Measurements from ENCODE around the gene EPHA10.

The EPHA10 gene

DNA sequence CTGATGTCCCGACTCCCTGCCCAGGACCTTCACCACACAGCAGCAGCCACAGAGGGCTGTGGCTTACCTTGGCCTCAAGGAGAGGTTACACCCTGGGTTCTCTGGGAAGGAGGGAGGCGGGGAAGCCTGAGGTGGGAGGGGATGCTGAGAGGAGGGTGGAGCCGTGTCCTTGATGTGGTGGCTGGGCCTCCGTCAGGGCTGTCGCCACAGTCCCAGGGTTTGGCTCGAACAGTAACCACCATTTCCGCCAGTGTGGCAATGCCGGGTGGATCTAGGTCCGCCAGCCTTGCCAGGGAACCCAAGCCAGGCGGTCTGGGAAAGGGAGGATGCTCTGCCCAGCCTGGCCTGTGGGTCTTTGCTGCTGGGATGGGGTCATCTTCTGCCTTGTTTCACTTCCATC, 91.0 kb downstream of the EPHA10 start:
- TF ChIP-seq, protein P1, sequence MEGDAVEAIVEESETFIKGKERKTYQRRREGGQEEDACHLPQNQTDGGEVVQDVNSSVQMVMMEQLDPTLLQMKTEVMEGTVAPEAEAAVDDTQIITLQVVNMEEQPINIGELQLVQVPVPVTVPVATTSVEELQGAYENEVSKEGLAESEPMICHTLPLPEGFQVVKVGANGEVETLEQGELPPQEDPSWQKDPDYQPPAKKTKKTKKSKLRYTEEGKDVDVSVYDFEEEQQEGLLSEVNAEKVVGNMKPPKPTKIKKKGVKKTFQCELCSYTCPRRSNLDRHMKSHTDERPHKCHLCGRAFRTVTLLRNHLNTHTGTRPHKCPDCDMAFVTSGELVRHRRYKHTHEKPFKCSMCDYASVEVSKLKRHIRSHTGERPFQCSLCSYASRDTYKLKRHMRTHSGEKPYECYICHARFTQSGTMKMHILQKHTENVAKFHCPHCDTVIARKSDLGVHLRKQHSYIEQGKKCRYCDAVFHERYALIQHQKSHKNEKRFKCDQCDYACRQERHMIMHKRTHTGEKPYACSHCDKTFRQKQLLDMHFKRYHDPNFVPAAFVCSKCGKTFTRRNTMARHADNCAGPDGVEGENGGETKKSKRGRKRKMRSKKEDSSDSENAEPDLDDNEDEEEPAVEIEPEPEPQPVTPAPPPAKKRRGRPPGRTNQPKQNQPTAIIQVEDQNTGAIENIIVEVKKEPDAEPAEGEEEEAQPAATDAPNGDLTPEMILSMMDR (conservative IDR thresholded peaks at IDR 0.05; ENCODE audit: low read depth, low read length) = no peak
- no peak overlapping the region for H3K4me3 ChIP-seq (ENCODE audit: low read depth, low read length)
- DNase-seq (ENCODE audit: low read depth) = no peak

DNA sequence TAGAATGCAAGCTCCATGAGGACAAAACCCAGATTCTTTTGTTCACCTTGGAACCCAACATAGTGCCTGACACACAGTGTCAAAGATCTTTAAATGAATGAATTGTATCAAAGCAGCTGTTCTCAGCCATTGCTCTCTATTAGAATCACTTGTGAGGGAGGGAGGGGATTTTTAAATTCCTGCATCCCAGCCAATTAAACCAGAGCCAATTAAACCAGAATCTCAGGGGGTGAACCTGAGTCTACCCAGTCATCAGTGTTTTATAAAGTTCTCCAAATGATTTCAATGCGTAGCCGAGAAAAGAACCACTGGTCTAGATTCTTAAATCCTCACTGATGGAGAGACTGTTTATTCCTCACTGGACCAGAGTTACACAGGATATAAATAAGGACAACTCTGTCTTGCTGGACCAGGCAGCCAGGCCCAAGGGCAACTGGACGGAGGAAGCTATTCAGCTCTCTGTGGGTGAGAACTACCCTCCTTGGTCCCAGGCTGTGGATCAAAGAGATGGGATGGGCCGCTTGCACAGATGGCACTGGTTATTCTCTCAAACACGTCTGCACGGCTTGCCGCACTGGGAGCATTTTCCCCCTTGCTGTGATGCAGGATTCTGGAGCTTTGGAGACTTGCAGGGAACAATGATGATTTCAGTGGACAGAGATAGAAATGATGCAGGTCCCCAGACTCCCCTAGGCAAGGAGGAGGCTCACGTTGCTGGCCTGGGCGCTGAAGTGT, 92.6 kb downstream of the EPHA10 start:
- no peak overlapping the region for H3K4me3 ChIP-seq (ENCODE audit: low read depth, low read length)
- TF ChIP-seq, protein P1 (conservative IDR thresholded peaks at IDR 0.05; ENCODE audit: low read depth, low read length) = no peak
- DNase-seq (ENCODE audit: low read depth) = no peak

DNA sequence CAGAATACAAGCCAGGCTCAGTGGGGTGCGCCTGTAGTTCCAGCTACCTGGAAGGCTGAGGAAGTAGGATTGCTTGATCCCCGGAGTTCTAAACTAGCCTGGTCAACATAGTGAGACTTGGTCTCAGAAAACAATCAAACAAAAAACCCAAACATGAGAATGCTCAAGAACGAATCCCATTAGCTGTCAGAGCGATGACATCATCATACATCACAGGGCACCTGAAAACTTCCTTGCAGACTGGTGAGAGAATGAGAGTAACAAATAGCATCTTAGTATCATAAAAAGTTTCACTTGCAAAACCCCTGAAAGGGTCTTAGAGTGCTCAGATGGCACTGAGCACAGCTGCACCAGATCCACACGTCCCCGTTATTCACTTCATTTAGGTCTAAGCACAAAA, 93.7 kb downstream of the EPHA10 start:
- H3K4me3 ChIP-seq (ENCODE audit: low read depth, low read length) = no peak overlapping the region
- TF ChIP-seq, protein P1 (conservative IDR thresholded peaks at IDR 0.05; ENCODE audit: low read depth, low read length) = no peak
- DNase-seq (ENCODE audit: low read depth) = no peak

DNA sequence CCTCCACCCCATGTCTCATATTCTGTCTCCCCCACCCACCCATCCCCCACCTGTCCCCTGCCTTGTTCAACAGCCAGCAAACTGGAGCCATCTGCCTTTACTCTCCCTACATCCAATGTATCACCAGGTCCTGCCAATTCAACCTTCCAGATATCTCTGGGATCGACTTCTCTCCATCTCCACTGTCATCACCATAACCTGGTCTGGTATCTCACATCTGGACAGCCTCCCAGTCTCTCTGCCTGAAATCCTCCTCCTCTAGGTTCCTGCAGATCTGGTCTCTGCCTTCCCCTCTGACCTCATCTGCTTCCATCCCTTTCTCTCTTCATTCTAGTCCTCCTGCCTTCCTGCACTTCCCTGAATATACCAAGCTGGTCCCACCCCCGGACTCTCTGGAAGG, 94.8 kb downstream of the EPHA10 start:
- TF ChIP-seq, protein P1 (conservative IDR thresholded peaks at IDR 0.05; ENCODE audit: low read depth, low read length) = no peak
- no peak overlapping the region for H3K4me3 ChIP-seq (ENCODE audit: low read depth, low read length)
- DNase-seq (ENCODE audit: low read depth) = no peak

DNA sequence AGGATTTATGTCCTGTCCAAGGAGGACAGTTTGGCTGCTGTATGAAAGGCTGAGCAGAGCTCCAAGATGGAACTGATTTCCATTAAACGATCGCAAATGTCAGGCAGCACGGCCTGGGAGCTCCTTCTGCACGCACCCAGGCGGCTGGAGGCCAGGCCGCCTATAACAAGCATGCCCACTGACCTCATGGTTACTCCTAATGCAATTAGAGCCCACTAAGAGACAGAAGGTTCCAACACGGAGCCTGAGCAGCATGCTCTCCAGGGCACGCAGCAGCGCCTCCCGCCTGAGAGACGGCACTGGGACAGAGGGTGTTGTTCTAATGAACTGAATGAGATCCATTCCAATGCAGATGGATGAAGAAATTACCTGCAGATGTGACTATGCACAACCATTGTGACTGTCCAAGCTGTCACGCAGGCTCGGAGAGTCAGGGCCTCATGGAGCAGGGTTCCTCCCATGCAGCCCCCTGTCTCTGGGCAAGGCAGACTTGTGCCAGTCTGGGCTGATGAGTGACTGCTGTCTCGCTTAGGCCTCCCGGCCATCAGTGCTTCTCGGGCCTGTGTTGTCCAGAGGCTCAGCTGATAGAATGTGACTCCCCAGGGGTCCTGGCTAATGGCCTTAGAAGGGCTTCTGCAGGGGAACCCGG, 97.8 kb downstream of the EPHA10 start:
- H3K4me3 ChIP-seq (ENCODE audit: low read depth, low read length) = no peak overlapping the region
- no peak for DNase-seq (ENCODE audit: low read depth)
- TF ChIP-seq, protein P1 (conservative IDR thresholded peaks at IDR 0.05; ENCODE audit: low read depth, low read length) = no peak

DNA sequence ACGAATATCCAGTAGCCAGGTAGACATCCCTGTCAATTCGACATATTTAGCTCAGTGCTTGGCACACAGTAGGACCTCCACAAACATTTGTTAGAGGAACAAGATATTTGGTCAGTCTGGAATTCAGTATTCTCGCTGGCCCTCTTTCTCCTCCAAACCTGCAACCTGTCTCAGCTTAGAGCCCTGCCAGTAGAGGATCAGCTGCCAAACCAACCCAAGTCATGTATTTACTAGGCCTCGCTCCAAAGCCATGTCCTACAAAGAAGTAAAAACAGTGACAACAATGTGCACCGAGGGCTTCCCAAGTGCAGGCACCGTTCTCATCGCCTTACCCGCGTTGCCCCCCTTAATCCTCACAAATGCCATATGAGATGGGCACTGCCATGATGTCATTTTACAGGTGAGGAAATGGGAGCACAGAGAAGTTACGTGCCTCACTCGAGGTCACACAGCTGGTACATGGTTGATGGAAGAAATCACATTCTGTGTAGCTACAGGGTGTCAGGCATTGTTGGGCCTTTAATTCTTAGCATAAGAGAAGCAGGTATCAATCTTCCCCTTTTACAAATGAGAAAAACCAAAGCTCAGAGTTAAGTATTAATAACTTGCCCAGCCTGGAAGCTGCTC, 98.6 kb downstream of the EPHA10 start:
- H3K4me3 ChIP-seq (ENCODE audit: low read depth, low read length) = no peak overlapping the region
- no peak for DNase-seq (ENCODE audit: low read depth)
- TF ChIP-seq, protein P1 (conservative IDR thresholded peaks at IDR 0.05; ENCODE audit: low read depth, low read length) = no peak

Data from choroid plexus epithelial cell (primary cell).